LHCN-M2 (cell line): Measurements from ENCODE around the gene P4HA3. TPM values are rescaled to one million over a fixed set of nuclear protein-coding genes. Genes with fewer than 3 reads are reported as not detected.
A peak's percentile ranks its signal among the peaks of the same experiment; 100 is the strongest.

Source experiments
- DNase-seq: peaks from one replicate; pipeline ENCODE4 v3.0.0-alpha.2; 2012; ENCODE audit warnings: low read depth
- total RNA-seq: library from RNA; depleted of rRNA; stranded (reverse); fragments of >200 nt; gene quantifications from 2 replicates; pipeline ENCODE4 v1.2.3, GENCODE V29; 2014

Gene P4HA3
- total RNA-seq, 1 experiment from 2014 or later, result 3.1 TPM

DNA sequence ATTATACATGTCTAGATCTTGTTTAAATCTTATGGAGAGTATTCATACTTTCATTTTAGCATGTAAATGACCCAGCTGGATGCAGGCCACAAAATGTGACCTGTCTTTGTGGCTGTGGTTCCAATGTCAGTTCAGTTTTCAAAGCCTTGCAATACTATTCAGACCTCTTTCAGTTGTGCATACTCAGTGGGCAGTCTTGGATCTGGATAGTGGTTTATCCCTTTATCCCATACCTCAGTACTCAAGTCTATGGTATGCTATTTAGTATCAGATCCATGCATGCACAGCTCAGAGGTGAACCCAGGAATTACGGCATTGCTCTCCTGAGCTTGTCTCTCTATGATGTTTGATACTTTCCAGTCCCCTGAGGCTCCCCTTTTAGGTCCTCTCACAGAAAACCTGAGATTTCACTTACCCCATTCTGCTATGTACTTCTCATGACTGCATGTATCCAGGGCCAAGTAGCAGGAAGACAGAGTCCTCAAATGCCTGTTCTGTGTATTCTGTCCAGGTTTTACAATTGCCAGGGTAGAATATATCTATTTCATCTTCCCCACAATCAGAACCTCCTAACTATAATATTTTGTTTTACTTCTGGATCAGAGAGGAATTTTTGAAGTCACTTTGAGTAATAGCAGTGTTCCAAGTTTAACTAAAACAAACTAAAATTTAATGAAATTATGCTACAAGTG lies 6.9 kb upstream of the P4HA3 start:
- peak; percentile 70 for DNase-seq

DNA sequence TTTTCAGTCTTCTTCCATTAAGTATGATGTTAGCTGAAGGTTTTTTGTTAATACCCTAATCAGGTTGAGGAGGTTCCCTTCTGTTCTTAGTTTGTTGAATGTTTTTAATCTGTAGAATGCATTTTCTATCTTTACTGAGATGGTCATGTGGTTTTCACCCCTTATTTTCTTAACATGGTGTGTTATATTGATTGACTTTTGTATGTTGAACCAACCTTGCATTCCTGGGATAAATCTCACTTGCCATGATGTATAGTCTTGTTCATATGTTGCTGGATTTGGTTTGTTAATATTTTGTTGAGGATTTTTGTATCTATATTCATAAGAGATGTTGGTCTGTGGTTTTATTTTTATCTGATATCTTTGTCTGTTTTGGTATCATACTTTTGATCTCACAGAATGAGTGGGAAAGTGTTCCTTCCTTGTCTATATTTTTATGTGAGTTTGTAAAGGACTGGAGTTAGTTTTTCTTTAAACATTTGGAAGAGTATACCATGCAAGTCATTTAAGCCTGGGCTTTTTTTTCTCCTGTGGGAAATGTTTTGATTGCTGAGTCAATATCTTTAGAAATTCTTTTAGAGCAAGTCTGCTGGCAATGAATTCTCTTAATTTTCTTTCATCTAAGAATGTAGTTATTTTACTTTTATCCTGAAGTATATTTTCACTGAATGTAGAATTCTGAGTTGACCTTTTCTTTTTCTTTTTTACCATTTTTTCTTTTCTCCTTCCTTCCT lies 5.5 kb upstream of the P4HA3 start:
- DNase-seq, result peak; percentile 63

DNA sequence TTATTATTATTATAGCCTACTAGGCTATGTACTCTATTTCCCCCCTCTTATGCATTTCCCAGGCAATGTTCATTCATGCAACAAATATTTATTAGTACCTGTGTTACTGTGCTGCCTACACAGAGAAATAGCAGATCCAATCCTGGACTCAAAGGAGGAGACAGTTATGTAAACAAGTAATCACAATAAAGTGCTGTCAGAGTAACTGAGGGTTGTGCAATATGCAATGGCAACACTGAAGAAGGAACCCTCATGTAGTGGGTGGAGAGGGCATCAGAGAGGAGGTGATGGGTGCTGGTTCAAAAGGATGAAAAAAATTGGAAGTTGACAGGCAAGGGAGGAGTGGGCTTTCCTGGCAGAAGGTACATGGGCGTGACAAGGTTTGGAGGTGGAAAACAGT lies 886 bp upstream of the P4HA3 start:
- DNase-seq, result no peak

DNA sequence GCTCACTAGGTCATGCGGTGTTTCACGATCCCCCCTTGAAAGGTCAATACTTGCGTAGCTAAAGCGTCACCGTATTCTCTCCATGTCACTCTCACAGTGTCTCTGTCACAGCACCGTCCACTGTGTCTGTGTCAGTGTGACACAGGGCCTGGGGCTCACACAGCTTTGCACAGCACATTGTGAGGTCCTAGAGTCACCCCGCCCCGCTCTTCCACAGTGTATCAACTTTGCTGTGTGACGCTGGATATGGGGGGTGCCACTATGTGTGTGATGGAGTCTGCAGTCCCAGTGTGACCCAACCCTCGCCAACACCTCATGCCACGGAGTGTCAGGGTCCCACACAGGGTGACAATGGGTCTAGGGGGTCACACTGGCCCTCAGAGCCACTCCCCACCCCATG lies 583 bp downstream of the P4HA3 start:
- no peak for DNase-seq

DNA sequence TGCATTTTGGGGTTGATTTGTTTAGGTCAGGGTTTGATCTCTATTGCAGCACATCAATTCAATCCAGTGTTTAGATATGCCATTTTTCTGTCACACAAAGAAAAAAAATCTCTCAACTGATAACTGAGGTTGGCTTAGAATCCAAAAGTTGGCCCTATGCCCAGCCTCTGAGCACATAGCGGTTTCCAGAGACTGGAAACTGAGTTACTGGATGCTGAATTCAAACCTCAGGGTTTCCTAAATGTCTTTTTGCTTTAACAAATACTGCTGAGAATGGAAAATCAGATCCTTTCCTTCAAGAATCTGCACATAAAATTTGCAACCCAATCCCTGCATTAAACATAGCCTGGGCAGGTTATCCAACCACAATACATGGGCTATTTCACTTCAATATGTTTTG lies 4.0 kb downstream of the P4HA3 start:
- peak; percentile 41 for DNase-seq

DNA sequence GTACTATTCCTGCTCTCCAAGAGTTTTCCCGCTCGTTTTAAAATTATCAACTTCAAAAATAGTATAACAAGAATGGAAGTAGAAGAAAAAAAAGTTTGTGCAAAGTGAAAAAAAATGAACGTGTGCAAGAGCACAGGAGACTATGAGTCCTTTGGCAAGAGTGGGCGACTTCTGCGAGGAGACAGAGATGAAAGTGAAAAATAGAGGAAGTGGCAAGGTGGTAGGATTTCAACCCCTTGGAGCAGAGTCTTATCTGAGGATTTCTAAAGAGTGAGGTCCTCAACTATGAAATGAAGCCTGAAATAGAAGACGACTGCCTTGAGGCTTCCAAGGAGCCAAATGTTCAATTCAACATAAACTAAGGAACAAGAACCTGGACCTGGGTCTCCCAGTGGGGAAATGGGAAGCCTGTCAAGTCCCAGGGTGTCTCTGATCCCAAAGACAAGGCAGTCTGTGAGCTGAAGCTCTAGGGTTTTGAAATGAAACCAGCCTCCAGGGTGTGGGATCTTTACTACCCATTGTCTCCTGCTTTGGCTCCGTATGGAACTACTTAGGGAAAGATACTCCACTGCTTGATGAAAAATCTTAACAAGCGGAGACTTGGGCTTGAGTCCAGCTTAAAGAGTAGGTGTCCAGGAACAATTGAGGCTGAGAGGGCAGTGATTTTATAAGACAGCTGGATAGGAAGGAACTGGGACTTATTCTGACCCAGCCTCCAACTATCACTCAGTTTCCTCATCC lies 4.8 kb downstream of the P4HA3 start:
- DNase-seq, result no peak

DNA sequence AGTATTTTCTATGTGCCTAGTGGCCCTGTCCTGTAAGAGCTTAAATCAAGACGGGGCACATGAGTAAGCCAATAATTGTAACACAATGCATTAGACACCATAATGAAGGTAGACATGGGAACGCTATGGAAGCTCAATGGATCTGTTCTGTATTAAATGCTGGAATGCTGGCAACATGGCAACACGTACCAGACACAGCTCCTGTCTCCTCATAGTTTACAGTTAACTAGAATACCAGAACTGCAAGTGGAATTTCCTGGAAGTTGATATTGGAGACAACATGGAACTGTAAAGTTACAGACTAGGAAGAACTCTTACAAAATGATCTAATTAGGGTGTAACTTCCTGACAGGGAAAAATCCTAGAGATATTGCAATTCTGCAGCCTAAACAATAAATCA lies 12.4 kb downstream of the P4HA3 start:
- no peak for DNase-seq

DNA sequence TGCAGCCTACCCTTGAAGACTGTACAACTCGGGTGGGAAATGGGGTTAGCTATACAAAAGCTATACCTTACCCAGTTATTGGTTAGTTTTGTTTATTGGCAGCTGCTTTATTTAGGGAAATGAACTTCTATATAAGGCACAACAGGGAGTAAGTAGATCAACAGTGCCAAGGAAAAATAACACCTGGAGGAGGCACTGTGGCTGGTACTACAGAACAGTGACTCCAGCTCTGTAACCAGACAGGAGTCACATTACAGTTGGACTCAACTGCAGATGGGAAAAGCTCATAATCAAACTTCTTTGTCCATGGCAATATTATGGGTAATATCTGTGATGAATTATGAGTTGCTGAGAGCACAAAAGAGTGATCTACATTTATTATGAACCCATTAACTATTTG lies 14.0 kb downstream of the P4HA3 start:
- no peak for DNase-seq

DNA sequence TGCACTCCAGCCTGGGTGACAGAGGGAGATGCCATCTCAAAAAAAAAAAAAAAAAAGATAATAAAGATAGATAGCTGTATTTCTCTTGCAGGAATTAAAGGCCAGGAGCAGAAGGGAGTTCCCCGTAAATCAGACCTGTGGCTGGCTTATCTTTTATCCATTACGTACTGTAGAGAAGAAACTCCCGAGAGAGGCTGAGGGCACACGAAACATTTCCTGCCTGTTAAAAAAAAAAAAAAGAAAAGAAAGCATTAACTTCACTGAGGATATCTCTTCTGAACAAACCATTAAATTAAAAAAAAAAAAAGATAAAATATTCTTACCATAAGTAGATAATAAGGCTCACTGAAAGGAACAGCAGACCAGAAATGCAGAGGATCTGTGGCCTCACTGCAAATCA lies 22.5 kb downstream of the P4HA3 start:
- DNase-seq, result no peak

DNA sequence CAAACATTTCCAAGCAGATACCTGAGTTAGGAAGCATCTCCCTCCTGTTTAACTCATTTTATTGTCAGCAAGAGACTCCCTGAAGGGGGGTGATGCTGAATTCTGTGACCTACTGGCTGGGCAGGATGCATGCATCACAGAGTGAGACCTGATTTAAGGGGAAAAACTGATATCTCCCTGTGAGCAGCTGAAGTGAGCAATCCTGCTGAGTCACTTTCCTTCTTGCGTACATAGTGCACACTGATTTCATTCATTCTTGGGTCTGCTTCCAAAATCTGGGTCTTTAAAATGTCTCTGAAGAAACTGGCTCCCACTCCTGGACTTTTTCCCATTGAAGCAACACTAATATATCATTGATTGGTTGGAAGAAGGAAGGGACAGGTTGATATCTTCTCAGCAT lies 23.3 kb downstream of the P4HA3 start:
- DNase-seq, result peak; percentile 96

DNA sequence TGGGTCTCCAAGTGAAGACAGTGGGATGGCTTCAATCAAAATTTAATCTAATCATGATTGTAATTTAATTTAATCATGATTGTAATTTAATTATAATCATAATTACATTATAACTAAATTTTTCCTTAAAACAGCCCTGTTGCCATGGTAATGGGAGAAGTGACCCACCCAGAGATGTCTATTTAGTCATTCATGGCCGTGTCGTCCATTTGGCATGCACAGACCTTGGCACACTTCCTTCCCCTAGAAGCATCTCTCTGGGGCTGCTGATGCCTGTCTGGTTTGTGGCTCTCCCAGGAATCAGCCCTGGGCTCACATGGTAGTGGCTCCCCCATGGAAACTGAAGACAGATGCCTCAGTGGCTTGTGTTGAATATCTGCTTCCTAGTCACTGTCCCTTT lies 27.0 kb downstream of the P4HA3 start:
- no peak for DNase-seq

DNA sequence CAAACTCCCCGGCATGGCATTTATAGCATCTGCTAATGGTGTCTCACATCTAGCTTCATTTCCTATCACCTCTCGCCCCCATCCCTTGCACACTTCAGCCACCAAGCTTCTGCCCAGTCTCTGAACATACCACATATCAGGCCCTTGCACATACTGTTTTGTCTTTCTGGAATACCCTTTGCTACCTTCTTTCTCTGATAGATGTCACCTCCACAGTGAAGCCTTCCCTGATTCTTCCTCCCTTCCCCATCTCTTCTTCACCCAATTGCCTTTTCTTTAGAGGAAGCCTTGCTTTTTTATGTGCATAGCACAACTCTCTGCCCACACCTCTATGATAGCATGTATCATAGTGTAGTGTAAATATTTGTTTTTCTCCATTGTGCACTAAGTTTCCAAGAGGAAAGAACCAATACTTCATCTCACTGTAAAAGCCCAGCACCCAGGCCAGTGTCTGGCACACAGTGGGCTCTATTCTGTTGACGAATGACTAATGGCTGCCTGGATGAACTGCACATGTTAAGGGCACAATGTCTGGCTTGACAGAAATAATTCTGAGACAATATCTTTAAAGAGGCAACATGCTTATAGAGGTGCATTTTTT lies 27.8 kb downstream of the P4HA3 start:
- no peak for DNase-seq

DNA sequence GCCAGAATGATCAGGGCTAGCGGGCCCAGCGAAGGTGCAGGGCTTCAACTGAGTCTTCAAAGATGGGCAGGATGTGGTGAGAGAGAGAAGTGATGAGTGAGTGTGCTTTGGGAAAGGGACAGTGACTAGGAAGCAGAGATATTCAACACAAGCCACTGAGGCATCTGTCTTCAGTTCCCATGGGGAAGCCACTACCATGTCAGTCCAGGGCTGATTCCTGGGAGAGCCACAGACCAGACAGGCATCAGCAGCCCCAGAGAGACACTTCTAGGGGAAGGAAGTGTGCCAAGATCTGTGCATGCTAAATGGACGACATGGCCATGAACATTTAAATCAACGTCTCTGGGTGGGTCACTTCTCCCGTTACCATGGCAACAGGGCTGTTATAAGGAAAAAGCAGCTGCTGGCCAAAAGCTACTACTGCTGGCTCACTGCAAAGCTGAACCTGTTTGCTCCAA lies 28.5 kb downstream of the P4HA3 start:
- DNase-seq, result peak; percentile 74

DNA sequence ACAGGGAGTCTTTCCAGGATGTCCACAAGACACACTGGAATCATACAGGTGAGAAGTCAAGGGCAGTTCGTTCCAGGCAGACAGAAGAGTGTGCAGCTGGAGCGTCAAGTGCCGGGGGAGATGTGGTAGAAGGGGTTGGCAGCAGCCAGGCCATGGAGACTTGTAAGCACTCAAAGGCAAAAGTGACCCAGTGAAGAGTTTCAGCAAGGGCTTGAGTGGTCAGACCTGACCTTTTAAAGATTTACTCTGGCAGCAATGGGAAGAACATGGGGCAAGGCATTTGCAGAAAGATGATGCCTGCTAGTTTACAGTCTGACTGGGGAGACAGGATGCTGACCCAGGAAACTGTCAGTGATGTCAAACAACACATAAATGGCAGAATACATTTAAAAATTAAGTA lies 29.0 kb downstream of the P4HA3 start:
- DNase-seq, result no peak

DNA sequence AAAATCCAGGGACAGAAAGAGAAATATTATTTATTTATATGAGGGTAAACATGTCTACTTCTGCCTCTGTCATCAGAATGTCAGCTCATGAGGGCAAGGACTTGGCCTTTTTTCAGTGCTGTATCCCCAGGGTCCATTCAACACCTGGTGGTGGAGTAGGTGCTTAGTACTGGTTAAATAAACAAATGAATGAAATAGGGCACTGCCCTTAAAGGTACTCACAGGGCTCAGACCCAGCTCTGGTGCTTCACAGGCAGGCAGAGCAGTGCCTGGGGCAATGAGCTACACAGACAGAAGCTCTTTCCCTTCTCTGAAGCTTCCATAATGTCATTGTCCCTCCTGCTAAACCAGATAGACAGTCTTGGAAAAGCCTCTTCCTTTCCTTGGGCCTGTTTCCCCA lies 30.9 kb downstream of the P4HA3 start:
- no peak for DNase-seq

DNA sequence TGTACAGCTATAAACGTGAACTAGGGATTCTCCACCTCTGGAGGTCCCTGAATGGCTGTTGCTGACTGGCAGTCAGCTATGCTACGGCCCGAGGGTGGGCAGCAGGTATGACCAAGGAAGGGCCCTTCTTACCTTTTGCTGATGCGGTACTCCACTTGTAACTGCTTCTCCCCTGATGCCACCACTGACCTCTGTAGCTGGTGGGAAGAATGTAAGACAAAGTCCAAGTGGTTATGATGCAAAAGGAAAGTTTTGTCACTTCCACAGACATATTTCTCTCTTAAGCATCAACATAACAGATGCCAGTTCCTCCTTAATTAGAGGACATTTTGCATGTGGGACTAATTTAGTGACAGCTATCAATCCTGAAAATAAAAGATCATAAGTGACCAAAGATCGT lies 32.2 kb downstream of the P4HA3 start:
- DNase-seq, result no peak

DNA sequence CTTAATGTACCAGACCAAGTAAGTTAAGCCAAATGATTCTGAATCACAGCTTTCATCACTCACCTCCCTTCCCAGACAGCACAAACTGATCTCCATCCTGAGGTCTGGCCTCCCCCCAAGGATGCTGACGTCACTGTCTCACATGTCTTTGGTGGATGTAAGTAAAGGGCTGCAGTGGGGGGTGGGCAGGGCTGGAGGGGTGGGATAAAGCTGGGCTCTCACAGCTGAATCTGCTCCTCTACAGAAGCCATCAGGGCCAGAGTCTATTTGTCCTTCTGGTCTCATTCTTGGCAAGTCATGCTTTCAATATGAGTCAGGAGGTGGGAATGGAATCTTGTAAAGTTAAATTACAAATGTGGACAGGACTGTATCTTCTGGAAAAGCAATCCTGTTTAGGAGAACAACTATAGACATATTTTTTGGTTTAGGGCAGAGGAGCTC lies 32.7 kb downstream of the P4HA3 start:
- DNase-seq, result peak; percentile 98

DNA sequence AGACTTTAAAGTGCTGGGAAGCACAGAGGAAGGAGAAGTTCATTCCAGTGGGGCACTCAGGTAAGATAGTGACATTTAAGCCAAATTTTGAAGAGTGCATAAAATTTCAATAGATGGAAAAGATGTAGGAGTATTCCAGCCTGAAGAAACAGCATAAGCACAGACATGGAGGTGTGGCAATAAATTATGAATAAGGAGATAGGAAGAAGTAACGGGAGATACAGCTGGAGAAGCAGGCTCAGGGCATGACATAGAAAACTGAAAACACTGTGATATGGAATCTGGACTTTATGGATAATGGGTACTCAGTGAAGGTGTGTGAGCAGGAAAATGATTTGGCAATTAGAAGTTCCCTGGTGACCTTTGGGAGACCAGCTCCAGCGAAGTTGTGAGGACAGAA lies 33.3 kb downstream of the P4HA3 start:
- no peak for DNase-seq

DNA sequence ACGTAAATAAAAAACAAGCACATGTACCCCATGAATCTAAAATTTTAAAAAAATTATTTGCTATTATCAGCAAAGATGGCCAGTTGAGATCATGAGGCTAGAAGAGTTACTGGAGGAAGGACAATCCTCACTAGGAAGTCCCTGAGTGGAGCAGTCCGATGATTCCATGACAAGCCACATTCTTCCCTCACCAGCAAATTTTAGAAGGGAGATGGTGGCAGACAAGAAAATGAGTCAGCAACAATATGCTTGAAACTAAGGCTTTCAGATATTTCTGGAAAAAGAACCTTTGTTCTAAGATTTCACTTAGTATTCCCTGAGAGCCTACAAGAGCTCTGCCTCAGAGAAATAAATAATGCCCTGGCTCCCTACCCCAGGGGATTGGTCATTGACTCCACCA lies 34.9 kb downstream of the P4HA3 start:
- peak; percentile 52 for DNase-seq

DNA sequence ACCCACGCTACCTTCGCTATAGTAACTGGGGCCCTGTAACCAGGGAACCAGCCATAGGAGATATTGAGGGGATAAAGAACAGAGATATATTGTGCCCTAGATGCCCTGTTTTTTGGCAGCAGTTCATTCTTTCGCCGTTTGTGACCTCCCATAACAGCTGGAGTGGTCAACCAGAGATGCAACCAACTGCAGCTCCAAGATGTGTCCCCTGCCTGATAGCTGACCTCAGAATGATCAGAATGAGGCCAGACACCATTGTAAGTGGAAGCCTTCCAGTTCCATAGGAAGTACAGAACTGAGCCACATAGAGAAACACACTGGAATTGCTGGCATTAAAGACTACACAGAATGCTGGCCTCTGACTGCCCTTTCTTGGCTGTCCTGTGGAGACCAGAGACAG lies 39.2 kb downstream of the P4HA3 start:
- DNase-seq, result no peak

DNA sequence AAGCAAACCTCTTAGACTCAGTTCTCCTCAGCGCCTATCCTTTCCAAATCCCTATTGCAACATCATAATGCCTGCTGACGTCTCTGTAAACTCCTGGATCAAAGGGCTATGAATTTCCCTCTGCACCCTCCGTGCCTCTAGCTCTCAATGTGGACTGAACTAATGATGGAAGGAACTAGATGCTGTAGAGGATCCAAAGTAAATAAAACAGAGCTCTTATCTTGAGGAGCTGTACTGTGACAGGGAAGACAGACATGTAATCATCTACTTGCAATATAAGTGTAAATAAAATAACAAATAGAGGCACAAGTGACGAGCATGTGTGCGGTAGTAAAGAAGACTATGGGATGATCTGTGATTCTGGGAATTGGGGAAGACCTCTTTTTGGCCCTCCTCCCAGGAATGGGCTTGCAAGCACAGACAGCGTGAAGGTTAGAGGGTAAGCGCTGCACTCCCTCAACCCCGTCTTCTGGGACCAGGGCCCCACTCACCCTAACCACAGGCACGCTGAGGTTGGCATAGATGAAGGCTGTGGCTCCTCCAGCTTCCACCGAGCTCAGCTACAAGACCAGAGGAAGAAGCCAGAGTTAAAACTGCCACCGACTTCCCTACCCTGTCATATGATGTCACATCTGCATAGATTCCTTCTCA lies 42.2 kb downstream of the P4HA3 start:
- DNase-seq, result no peak

DNA sequence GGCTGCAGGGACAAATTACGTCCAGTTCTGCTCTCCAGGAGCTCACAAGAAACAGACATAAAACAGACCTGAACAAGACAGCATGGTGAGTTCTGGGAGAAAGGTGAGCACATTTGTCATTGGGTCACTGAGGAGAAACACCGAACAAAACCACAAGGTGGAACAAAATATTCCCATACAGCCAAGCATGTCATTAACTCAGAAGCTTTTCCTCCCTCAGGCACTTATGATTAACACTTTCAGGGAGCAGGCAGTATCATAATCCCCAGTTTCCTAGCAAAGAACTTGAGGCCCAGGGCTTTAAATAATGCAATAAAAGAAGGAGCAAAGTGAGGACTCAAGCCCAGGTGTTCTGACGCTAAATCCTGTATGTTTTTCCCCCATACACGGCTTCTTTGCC lies 43.0 kb downstream of the P4HA3 start:
- no peak for DNase-seq
